A549 (cell line): ENCODE data around the gene RTN4RL1. TPM values are rescaled to one million over a fixed set of nuclear protein-coding genes. Genes with fewer than 3 reads are reported as not detected.

ENCODE experiments used
- ATAC-seq, 2 experiments: fragments of 200-7000 bp in 1 of 2; fragments of >200 bp in 1 of 2; cut with Nextera tagmentation in 1 of 2; cut with Tn5 transposase in 1 of 2; 3 replicates each; pipeline versions ENCODE4 v1.8.0 to v1.9.1; 2018 to 2020; ENCODE audit warnings: mild to moderate bottlenecking in 1 of 2, moderate library complexity in 1 of 2
- CTCF ChIA-PET: fragments of 300-600 bp; sonication (Branson Sonifier 250); formaldehyde crosslinking; extraction: SDS; loops from one replicate; lab custom pipeline; 2021; ENCODE audit warnings: antibody characterized with exemption, inconsistent platforms; lab: Yijun Ruan, JAX
- POLR2A ChIA-PET: fragments of 350-600 bp; formaldehyde crosslinking; extraction: SDS; loops from one replicate; lab custom pipeline; 2021; ENCODE audit warnings: antibody characterized with exemption, inconsistent platforms; lab: Yijun Ruan, JAX
- DNase-seq, 2 experiments: peaks; one replicate each; pipeline versions ENCODE4 v3.0.0 to v3.0.0-alpha.2; 2011 to 2016; ENCODE audit warnings: low read depth in 1 of 2, low spot score in 1 of 2
- FAIRE-seq: peaks from 2 replicates; lab custom pipeline; 2011; peaks lifted over from hg19 to GRCh38; lab: Jason Lieb, UNC
- H3K27ac ChIP-seq, 2 experiments: fragments of >200 bp; sonication (Bioruptor Twin); formaldehyde crosslinking; 3 replicates each; pipeline ENCODE4 v1.5.1; 2016 to 2017
- H3K4me1 ChIP-seq: fragments of >200 bp; sonication (Bioruptor Twin); formaldehyde crosslinking; 3 replicates; pipeline ENCODE4 v1.6.1; 2016
- H3K4me2 ChIP-seq: fragments of >200 bp; sonication (Bioruptor Twin); formaldehyde crosslinking; 3 replicates; pipeline ENCODE4 v1.6.1; 2016
- H3K4me3 ChIP-seq: fragments of >200 bp; sonication (Bioruptor Twin); formaldehyde crosslinking; 3 replicates; pipeline ENCODE4 v1.5.1; 2016
- H3K9me3 ChIP-seq: fragments of >200 bp; sonication (Bioruptor Twin); formaldehyde crosslinking; 3 replicates; pipeline ENCODE4 v1.6.1; 2016
- CBX8 ChIP-seq: fragments of 200-600 bp; sonication (generic); IDR thresholded peaks from 2 replicates; pipeline ENCODE4 v1.6.1; 2016
- CHD4 ChIP-seq: fragments of 200-600 bp; sonication (generic); IDR thresholded peaks from 2 replicates; pipeline ENCODE4 v1.6.1; 2016; ENCODE audit warnings: antibody characterized with exemption, mild to moderate bottlenecking, borderline replicate concordance
- EHF ChIP-seq: fragments of 250-450 bp; sonication (Bioruptor Pico); IDR thresholded peaks from 2 replicates; pipeline ENCODE4 v1.5.0; 2020; ENCODE audit warnings: mild to moderate bottlenecking
- ESRRA ChIP-seq: fragments of 150-350 bp; IDR thresholded peaks from 2 replicates; pipeline ENCODE4 v1.6.1; 2014; ENCODE audit warnings: mild to moderate bottlenecking, low read length, borderline replicate concordance
- FOSL2 ChIP-seq, 2 experiments: fragments of 450-650 bp in 1 of 2; fragments of >200 bp in 1 of 2; sonication (Bioruptor Twin) in 1 of 2; formaldehyde crosslinking; IDR thresholded peaks; 2 replicates each; pipeline versions ENCODE4 v1.5.0 to v1.6.1; 2016 to 2020; ENCODE audit warnings: mild to moderate bottlenecking in 1 of 2, moderate library complexity in 1 of 2
- FOXS1 ChIP-seq: fragments of 250-450 bp; sonication (Bioruptor Pico); IDR thresholded peaks from 2 replicates; pipeline ENCODE4 v1.5.0; 2020; ENCODE audit warnings: mild to moderate bottlenecking, moderate library complexity
- HDAC2 ChIP-seq: fragments of 200-600 bp; sonication (generic); IDR thresholded peaks from 2 replicates; pipeline ENCODE4 v1.6.1; 2016
- HEYL ChIP-seq: fragments of 250-450 bp; sonication (Bioruptor Pico); IDR thresholded peaks from 2 replicates; pipeline ENCODE4 v1.8.0; 2021; ENCODE audit warnings: mild to moderate bottlenecking, moderate library complexity
- JUNB ChIP-seq: fragments of >200 bp; sonication (Bioruptor Twin); formaldehyde crosslinking; IDR thresholded peaks from 2 replicates; pipeline ENCODE4 v1.6.1; 2016
- MAX ChIP-seq: IDR thresholded peaks from 2 replicates; pipeline ENCODE4 v1.6.1; 2012
- NFE2L2 ChIP-seq: fragments of 150-350 bp; conservative IDR thresholded peaks from 2 replicates; pipeline ENCODE4 v1.6.1; 2014; ENCODE audit warnings: low read length
- PHF8 ChIP-seq: fragments of 200-600 bp; sonication (generic); IDR thresholded peaks from 2 replicates; pipeline ENCODE4 v1.6.1; 2016; ENCODE audit warnings: low read depth, mild to moderate bottlenecking, antibody characterized with exemption, moderate library complexity, borderline replicate concordance
- POLR2AphosphoS2 ChIP-seq: conservative IDR thresholded peaks from 2 replicates; pipeline ENCODE4 v1.6.1; 2012; ENCODE audit warnings: low read length, improper control_type of control experiment, inconsistent platforms
- RNF2 ChIP-seq: fragments of 200-600 bp; sonication (generic); IDR thresholded peaks from 2 replicates; pipeline ENCODE4 v1.6.1; 2016; ENCODE audit warnings: low read depth, mild to moderate bottlenecking, antibody characterized with exemption, moderate library complexity, borderline replicate concordance
- SMC3 ChIP-seq: fragments of >200 bp; sonication (Bioruptor Twin); formaldehyde crosslinking; IDR thresholded peaks from 3 replicates; pipeline ENCODE4 v1.6.1; 2018; ENCODE audit warnings: inconsistent platforms
- ZC3H11A ChIP-seq: fragments of 450-650 bp; IDR thresholded peaks from 2 replicates; pipeline ENCODE4 v1.6.1; 2014; ENCODE audit warnings: antibody characterized with exemption, mild to moderate bottlenecking
- ZNF302 ChIP-seq: fragments of 250-450 bp; sonication (Bioruptor Pico); IDR thresholded peaks from 2 replicates; pipeline ENCODE4 v1.9.0; 2021; ENCODE audit warnings: inconsistent platforms, mild to moderate bottlenecking, moderate library complexity
- WGBS: methylation state at CpG from one replicate; pipeline ENCODE4 v1.1.6; 2017; ENCODE audit errors: missing lambda C conversion rate; 5-methylcytosine and 5-hydroxymethylcytosine counted together
- polyA plus RNA-seq, 4 experiments: library from polyadenylated mRNA; depleted of rRNA in 3 of 4; stranded (reverse); fragments of >200 nt; fragmentation: RNase III in 1 of 4; extraction: RNeasy Plus Mini Kit Qiagen cat#74134 plus additional on column Dnase treatment in 1 of 4; gene quantifications; 2 replicates in 3 of 4; 3 replicates in 1 of 4; pipeline ENCODE4 v1.2.3, GENCODE V29; 2011 to 2017
- TF ChIP-seq, protein P1 (sequence below): fragments of >200 bp; sonication (Bioruptor Twin); formaldehyde crosslinking; IDR thresholded peaks from 3 replicates; pipeline ENCODE4 v1.5.1; 2016
- TF ChIP-seq, protein P2 (sequence below): IDR thresholded peaks from 2 replicates; pipeline ENCODE4 v1.6.1; 2012; ENCODE audit warnings: low read depth, borderline replicate concordance
- TF ChIP-seq, protein P3 (sequence below): fragments of 200-600 bp; sonication (generic); IDR thresholded peaks from 2 replicates; pipeline ENCODE4 v1.6.1; 2016; ENCODE audit warnings: antibody characterized with exemption, mild to moderate bottlenecking, moderate library complexity

The RTN4RL1 gene
- polyA plus RNA-seq, 2 of the 4 experiments (the other 2 are of a cell fraction) = 0.39 to 1.5 TPM

GRCh38 chr17:2019723-2020122, 5.4 kb downstream of the RTN4RL1 start:
- 51% methylated on average over 8 of the region's 8 CpGs for WGBS
- ATAC-seq (no peak), DNase-seq (no peak), FAIRE-seq (peak; percentile 28)
- POLR2A ChIA-PET = no interaction called here
- Histone ChIP-seq H3K4me1 (peaks cover 11% of the 10 kb centered on the region), H3K4me3 (no peak overlapping the region), H3K4me2 (no peak overlapping the region), H3K9me3 (no peaks in the 10 kb centered on the region), H3K27ac (no peak overlapping the region)
- CTCF ChIA-PET = interaction anchor here (1.0 to 17.0 kb wide), 13 partner anchors 8 to 445 kb away, joined by 3 to 224 read pairs (median 5); partner anchors contain the start of genes DPH1, HIC1, OVCA2 and RTN4RL1
- TF ChIP-seq CBX8 (no peak), POLR2AphosphoS2 (no peak), PHF8 (no peak), EHF (CRISPR knock-in tag) (no peak), CHD4 (no peak), NFE2L2 (no peak), FOSL2 (IDR thresholded peaks at IDR 0.05) (no peak), FOSL2 (CRISPR knock-in tag; IDR thresholded peaks at IDR 0.05) (no peak), HDAC2 (no peak), ESRRA (no peak), JUNB (no peak), SMC3 (no peak), ZC3H11A (no peak), HEYL (no peak), ZNF302 (CRISPR knock-in tag) (no peak), RNF2 (no peak)
- TF ChIP-seq, protein P1, sequence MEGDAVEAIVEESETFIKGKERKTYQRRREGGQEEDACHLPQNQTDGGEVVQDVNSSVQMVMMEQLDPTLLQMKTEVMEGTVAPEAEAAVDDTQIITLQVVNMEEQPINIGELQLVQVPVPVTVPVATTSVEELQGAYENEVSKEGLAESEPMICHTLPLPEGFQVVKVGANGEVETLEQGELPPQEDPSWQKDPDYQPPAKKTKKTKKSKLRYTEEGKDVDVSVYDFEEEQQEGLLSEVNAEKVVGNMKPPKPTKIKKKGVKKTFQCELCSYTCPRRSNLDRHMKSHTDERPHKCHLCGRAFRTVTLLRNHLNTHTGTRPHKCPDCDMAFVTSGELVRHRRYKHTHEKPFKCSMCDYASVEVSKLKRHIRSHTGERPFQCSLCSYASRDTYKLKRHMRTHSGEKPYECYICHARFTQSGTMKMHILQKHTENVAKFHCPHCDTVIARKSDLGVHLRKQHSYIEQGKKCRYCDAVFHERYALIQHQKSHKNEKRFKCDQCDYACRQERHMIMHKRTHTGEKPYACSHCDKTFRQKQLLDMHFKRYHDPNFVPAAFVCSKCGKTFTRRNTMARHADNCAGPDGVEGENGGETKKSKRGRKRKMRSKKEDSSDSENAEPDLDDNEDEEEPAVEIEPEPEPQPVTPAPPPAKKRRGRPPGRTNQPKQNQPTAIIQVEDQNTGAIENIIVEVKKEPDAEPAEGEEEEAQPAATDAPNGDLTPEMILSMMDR = no peak
- TF ChIP-seq, protein P2, sequence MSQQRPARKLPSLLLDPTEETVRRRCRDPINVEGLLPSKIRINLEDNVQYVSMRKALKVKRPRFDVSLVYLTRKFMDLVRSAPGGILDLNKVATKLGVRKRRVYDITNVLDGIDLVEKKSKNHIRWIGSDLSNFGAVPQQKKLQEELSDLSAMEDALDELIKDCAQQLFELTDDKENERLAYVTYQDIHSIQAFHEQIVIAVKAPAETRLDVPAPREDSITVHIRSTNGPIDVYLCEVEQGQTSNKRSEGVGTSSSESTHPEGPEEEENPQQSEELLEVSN = no peak
- TF ChIP-seq, protein P3, sequence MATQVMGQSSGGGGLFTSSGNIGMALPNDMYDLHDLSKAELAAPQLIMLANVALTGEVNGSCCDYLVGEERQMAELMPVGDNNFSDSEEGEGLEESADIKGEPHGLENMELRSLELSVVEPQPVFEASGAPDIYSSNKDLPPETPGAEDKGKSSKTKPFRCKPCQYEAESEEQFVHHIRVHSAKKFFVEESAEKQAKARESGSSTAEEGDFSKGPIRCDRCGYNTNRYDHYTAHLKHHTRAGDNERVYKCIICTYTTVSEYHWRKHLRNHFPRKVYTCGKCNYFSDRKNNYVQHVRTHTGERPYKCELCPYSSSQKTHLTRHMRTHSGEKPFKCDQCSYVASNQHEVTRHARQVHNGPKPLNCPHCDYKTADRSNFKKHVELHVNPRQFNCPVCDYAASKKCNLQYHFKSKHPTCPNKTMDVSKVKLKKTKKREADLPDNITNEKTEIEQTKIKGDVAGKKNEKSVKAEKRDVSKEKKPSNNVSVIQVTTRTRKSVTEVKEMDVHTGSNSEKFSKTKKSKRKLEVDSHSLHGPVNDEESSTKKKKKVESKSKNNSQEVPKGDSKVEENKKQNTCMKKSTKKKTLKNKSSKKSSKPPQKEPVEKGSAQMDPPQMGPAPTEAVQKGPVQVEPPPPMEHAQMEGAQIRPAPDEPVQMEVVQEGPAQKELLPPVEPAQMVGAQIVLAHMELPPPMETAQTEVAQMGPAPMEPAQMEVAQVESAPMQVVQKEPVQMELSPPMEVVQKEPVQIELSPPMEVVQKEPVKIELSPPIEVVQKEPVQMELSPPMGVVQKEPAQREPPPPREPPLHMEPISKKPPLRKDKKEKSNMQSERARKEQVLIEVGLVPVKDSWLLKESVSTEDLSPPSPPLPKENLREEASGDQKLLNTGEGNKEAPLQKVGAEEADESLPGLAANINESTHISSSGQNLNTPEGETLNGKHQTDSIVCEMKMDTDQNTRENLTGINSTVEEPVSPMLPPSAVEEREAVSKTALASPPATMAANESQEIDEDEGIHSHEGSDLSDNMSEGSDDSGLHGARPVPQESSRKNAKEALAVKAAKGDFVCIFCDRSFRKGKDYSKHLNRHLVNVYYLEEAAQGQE = no peak

DNA sequence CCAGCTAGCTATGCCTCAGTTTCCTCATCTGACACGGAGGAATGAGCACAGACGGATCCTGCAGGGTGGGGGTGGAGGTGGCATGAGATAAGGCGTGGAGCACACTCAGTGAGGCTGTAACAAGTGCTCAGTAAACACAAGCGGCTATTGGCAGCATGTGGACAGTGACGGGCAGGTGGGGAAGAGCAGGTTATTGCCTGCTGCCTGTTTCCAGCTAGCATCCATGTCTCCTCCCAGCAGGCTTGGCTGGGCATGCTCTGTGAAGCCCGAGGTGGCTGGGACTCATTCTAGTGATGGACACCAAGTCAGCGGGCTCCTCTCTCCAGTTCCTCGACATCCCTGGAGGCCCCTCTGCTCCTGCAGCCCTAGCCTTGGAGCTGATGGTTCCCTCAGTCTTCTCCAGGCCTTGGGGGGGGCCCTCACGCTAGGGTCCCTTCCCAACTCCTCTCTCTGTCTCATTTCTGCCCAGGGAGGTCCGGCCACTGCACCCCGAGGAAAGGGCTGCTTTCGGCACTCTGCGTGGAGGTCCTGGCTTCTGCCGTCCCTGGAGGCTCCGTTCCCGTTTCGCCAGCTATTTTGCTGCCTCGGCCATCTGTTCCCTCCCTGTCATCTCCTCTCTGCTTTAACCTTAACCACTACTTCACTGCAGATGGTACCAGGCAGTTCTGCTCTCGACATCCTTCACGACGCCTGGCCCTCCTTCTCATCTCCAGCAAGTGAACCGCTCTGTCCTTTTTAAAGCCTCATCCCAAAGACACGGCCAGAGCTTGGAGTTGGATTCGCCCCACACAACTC, 6.2 kb downstream of the RTN4RL1 start:
- Histone ChIP-seq H3K4me3 (no peak overlapping the region), H3K9me3 (no peaks in the 10 kb centered on the region), H3K27ac (no peak overlapping the region), H3K4me1 (peaks cover 3% of the 10 kb centered on the region), H3K4me2 (no peak overlapping the region)
- TF ChIP-seq FOXS1 (CRISPR knock-in tag) (no peak), HDAC2 (no peak), ESRRA (no peak), MAX (no peak)
- TF ChIP-seq, protein P2 = no peak
- WGBS = 58% methylated on average over 23 of the region's 24 CpGs
- POLR2A ChIA-PET = no interaction called here
- no peak for DNase-seq
- CTCF ChIA-PET = interaction anchor here (0.6 to 17.0 kb wide), 11 partner anchors 9 to 445 kb away, joined by 3 to 224 read pairs (median 6); partner anchors contain the start of genes DPH1, HIC1, OVCA2 and RTN4RL1
- no peak for FAIRE-seq
- peak in 1 of 2 experiments; percentile 10; a peak in 2 of 6 replicates for ATAC-seq
